SK-N-SH (cell line): ENCODE data around the gene CYP26A1. TPM values are rescaled to one million over a fixed set of nuclear protein-coding genes. Genes with fewer than 3 reads are reported as not detected.

ENCODE experiments used
- CTCF ChIA-PET: fragments of 300-600, 350-600 bp; formaldehyde crosslinking; extraction: SDS; loops from one replicate; lab custom pipeline; 2021; lab: Yijun Ruan, JAX
- POLR2A ChIA-PET: fragments of 350-600 bp; sonication (Branson Sonifier 250); formaldehyde crosslinking; extraction: SDS; loops from one replicate; lab custom pipeline; 2020; ENCODE audit warnings: antibody characterized with exemption, inconsistent platforms; lab: Yijun Ruan, JAX
- DNase-seq: peaks from one replicate; pipeline ENCODE4 v3.0.0; 2012
- H2AFZ ChIP-seq: fragments of 200-600 bp; sonication (generic); 2 replicates; pipeline ENCODE4 v1.8.1; 2016; ENCODE audit warnings: antibody characterized with exemption, mild to moderate bottlenecking, low read depth
- H3F3A ChIP-seq: fragments of 200-600 bp; sonication (generic); replicated peaks from 2 replicates; pipeline ENCODE3; 2016; ENCODE audit warnings: antibody characterized with exemption, mild to moderate bottlenecking; ENCODE audit not compliant: insufficient read depth
- H3K27ac ChIP-seq, 2 experiments: fragments of 200-500 bp in 1 of 2; fragments of 200-600 bp in 1 of 2; sonication (Bioruptor generic) in 1 of 2; sonication (generic), shearing (Covaris generic) in 1 of 2; 2 replicates each; pipeline versions ENCODE4 v1.5.1 to v1.6.1; 2014 to 2016; ENCODE audit warnings: low read depth in 2 of 2, inconsistent platforms in 1 of 2, low read length in 1 of 2, mild to moderate bottlenecking in 1 of 2, mixed read lengths in 1 of 2
- H3K27me3 ChIP-seq: fragments of 200-600 bp; sonication (generic), shearing (Covaris generic); 2 replicates; pipeline ENCODE4 v1.6.1; 2016; ENCODE audit warnings: mixed run types; ENCODE audit not compliant: insufficient read depth
- H3K36me3 ChIP-seq, 2 experiments: fragments of 200-500 bp in 1 of 2; fragments of 200-600 bp in 1 of 2; sonication (Bioruptor generic) in 1 of 2; sonication (generic) in 1 of 2; replicated peaks in 1 of 2; 2 replicates each; pipeline versions ENCODE3 to v1.5.1; 2014 to 2016; ENCODE audit warnings: low read length in 1 of 2, mild to moderate bottlenecking in 1 of 2; ENCODE audit not compliant: insufficient read depth in 2 of 2, control insufficient read depth in 1 of 2
- H3K4me1 ChIP-seq, 2 experiments: fragments of 200-500 bp in 1 of 2; fragments of 200-600 bp in 1 of 2; sonication (Bioruptor generic) in 1 of 2; sonication (generic), shearing (Covaris generic) in 1 of 2; 2 replicates each; pipeline versions ENCODE4 v1.5.1 to v1.6.1; 2014 to 2016; ENCODE audit warnings: low read depth in 1 of 2, low read length in 1 of 2, mixed run types in 1 of 2; ENCODE audit not compliant: insufficient read depth in 2 of 2, control insufficient read depth in 1 of 2
- H3K4me2 ChIP-seq: fragments of 200-600 bp; sonication (generic), shearing (Covaris generic); 2 replicates; pipeline ENCODE4 v1.6.1; 2017; ENCODE audit warnings: mixed run types
- H3K4me3 ChIP-seq, 2 experiments: fragments of 200-500 bp in 1 of 2; fragments of 200-600 bp in 1 of 2; sonication (Bioruptor generic) in 1 of 2; sonication (generic), shearing (Covaris generic) in 1 of 2; 2 replicates each; pipeline versions ENCODE4 v1.5.1 to v1.8.1; 2014 to 2016; ENCODE audit warnings: low read depth in 2 of 2, inconsistent platforms in 1 of 2, low read length in 1 of 2, mild to moderate bottlenecking in 1 of 2, mixed read lengths in 1 of 2, moderate library complexity in 1 of 2
- H3K79me2 ChIP-seq: fragments of 200-600 bp; sonication (generic); 2 replicates; pipeline ENCODE4 v1.8.1; 2017; ENCODE audit warnings: mild to moderate bottlenecking; ENCODE audit not compliant: insufficient read depth
- H3K9ac ChIP-seq: fragments of 200-600 bp; sonication (generic); 2 replicates; pipeline ENCODE4 v1.6.1; 2017; ENCODE audit warnings: mixed run types
- H3K9me2 ChIP-seq: fragments of 200-600 bp; sonication (generic); 2 replicates; pipeline ENCODE4 v1.6.1; 2017; ENCODE audit warnings: mixed run types
- H3K9me3 ChIP-seq: fragments of 200-600 bp; sonication (generic); 2 replicates; pipeline ENCODE4 v1.6.1; 2017; ENCODE audit warnings: mixed run types, mild to moderate bottlenecking, moderate library complexity
- H4K20me1 ChIP-seq: fragments of 200-600 bp; sonication (generic); 2 replicates; pipeline ENCODE4 v1.6.1; 2017; ENCODE audit warnings: mild to moderate bottlenecking, mixed run types; ENCODE audit not compliant: insufficient read depth
- EP300 ChIP-seq, 2 experiments: IDR thresholded peaks; 2 replicates each; pipeline versions ENCODE4 v1.4.0 to v1.6.1; 2012; ENCODE audit warnings: borderline replicate concordance in 1 of 2, low read depth in 1 of 2, low read length in 1 of 2
- FOSL2 ChIP-seq: IDR thresholded peaks from 2 replicates; pipeline ENCODE4 v1.4.0; 2012; ENCODE audit warnings: low read depth, mild to moderate bottlenecking, moderate library complexity, borderline replicate concordance
- GABPA ChIP-seq: IDR thresholded peaks from 2 replicates; pipeline ENCODE4 v1.4.0; 2012; ENCODE audit warnings: low read depth, mild to moderate bottlenecking
- GATA2 ChIP-seq: sonication (generic); formaldehyde crosslinking; IDR thresholded peaks from 2 replicates; pipeline ENCODE4 v1.5.0; 2020; ENCODE audit warnings: mild to moderate bottlenecking, missing genetic modification reagents
- JUND ChIP-seq: IDR thresholded peaks from 2 replicates; pipeline ENCODE4 v1.4.0; 2012
- POLR2AphosphoS5 ChIP-seq: IDR thresholded peaks from 2 replicates; pipeline ENCODE4 v1.6.1; 2012; ENCODE audit warnings: low read depth, low read length
- SMC3 ChIP-seq: IDR thresholded peaks from 2 replicates; pipeline ENCODE4 v1.6.1; 2012; ENCODE audit warnings: low read depth, low read length, improper control_type of control experiment
- WGBS: methylation state at CpG from one replicate; pipeline ENCODE4 v1.1.6; 2017; ENCODE audit warnings: low lambda C conversion rate; 5-methylcytosine and 5-hydroxymethylcytosine counted together
- polyA plus RNA-seq, 3 experiments: library from polyadenylated mRNA; depleted of rRNA; stranded (reverse); fragments of >200 nt; gene quantifications; 2 replicates each; pipeline ENCODE4 v1.2.3, GENCODE V29; 2012
- TF ChIP-seq, protein P1 (sequence below): IDR thresholded peaks from 2 replicates; pipeline ENCODE4 v1.4.0; 2012; ENCODE audit warnings: low read depth
- TF ChIP-seq, protein P2 (sequence below): fragments of 150-350 bp; IDR thresholded peaks from 2 replicates; pipeline ENCODE4 v1.6.1; 2016; ENCODE audit warnings: mild to moderate bottlenecking, low read depth, low read length
- TF ChIP-seq, protein P3 (sequence below): fragments of 200-600 bp; sonication (generic); IDR thresholded peaks from 2 replicates; pipeline ENCODE4 v1.6.1; 2017; ENCODE audit warnings: antibody characterized with exemption, mild to moderate bottlenecking, moderate library complexity

Gene CYP26A1
- polyA plus RNA-seq, 1 of the 3 experiments (the other 2 are of a cell fraction), result not detected

DNA sequence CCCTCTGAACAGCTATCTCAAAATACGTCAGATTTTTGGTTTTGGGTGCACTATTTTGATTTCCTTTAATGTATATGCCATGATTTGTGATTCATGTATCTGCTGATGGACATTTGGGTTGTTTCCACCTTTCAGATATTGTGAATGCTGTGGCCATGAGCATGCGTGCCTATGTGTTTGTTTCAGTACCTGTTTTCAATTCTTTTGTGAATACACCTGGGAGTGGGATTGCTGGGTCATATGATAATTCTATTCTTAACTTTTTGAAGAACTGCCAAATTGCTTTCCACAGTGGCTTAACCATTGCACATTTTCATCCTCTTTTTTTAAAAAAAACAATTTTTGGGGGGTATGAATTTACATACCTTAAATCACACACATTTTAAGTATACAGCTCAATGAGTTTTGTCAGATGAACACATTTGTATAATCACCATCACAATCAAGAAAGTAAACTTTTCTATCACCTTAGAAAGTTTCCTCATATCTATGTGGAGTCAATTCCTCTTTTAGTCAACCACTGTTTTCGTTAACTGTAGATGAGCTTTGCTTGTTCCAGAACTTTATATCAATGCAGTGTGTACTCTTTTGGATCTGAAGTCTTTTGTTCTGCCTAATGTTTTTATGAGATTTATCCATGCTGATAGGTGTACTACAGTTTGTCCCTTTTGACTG, 36.9 kb downstream of the CYP26A1 start:
- Histone ChIP-seq H3K4me2 (no peak overlapping the region), H4K20me1 (no peaks in the 10 kb centered on the region), H3K27me3 (no peaks in the 10 kb centered on the region; the same call in 1 of the 2 replicates), H3K79me2 (no peaks in the 10 kb centered on the region), H3K4me1 (no peaks in the 10 kb centered on the region), H3K27ac (no peak overlapping the region), H3K9me2 (no peaks in the 10 kb centered on the region), H3K4me3 (no peak overlapping the region)
- CTCF ChIA-PET, result interaction anchor here (1.1 to 1.9 kb wide), 2 partner anchors 30 to 31 kb away, joined by 3 to 4 read pairs; no protein-coding TSS in a partner anchor
- no peak for TF ChIP-seq EP300 (IDR thresholded peaks at IDR 0.05; ENCODE audit: borderline replicate concordance in 1 of 2, low read depth in 1 of 2, low read length in 1 of 2)
- TF ChIP-seq SMC3, result no peak
- TF ChIP-seq, protein P1, sequence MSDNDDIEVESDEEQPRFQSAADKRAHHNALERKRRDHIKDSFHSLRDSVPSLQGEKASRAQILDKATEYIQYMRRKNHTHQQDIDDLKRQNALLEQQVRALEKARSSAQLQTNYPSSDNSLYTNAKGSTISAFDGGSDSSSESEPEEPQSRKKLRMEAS, result no peak
- no peak for TF ChIP-seq JUND
- TF ChIP-seq, protein P2, sequence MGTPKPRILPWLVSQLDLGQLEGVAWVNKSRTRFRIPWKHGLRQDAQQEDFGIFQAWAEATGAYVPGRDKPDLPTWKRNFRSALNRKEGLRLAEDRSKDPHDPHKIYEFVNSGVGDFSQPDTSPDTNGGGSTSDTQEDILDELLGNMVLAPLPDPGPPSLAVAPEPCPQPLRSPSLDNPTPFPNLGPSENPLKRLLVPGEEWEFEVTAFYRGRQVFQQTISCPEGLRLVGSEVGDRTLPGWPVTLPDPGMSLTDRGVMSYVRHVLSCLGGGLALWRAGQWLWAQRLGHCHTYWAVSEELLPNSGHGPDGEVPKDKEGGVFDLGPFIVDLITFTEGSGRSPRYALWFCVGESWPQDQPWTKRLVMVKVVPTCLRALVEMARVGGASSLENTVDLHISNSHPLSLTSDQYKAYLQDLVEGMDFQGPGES, result no peak
- TF ChIP-seq FOSL2, result no peak
- TF ChIP-seq, all 33 proteins: peak for 0
- POLR2A ChIA-PET, result no interaction called here
- H3K9me3 ChIP-seq, result no peaks in the 10 kb centered on the region
- H3K9ac ChIP-seq, result no peak overlapping the region
- H2AFZ ChIP-seq, result no peak overlapping the region
- no peak for DNase-seq
- no peaks in the 10 kb centered on the region for H3F3A ChIP-seq
- WGBS, result 65% methylated on average over 3 of the region's 3 CpGs
- H3K36me3 ChIP-seq, result no peaks in the 10 kb centered on the region

DNA sequence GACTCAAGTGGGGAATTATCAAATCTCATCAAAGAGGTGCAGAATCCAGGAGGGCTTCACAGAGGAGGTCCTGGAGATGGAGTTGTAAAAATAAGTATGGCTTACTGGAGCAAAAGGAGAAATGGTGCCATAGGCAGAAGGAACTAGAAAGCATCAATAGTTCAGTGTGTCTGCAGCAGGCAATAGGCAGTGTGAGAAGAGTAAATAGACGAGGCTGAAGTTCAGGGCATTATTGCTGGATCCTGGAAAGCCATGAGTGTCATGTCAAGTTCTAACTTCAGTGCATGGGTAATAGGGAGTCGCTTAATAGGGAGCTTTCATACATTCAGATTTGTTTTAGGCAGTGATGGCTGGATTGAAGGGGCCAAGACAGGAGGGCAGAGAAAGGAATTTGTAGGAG, 39.3 kb downstream of the CYP26A1 start:
- 0% methylated on average over 2 of the region's 2 CpGs for WGBS
- H3K27me3 ChIP-seq, result no peaks in the 10 kb centered on the region; the same call in 1 of the 2 replicates
- DNase-seq, result no peak
- H3K79me2 ChIP-seq, result no peaks in the 10 kb centered on the region
- POLR2A ChIA-PET, result no interaction called here
- no peaks in the 10 kb centered on the region for H3F3A ChIP-seq
- H3K4me1 ChIP-seq, result no peaks in the 10 kb centered on the region
- CTCF ChIA-PET, result interaction anchor here (0.6 to 1.2 kb wide), 2 partner anchors 33 to 177 kb away, joined by 3 read pairs; no protein-coding TSS in a partner anchor
- no peak overlapping the region for H3K27ac ChIP-seq
- H3K4me3 ChIP-seq, result no peak overlapping the region
- no peaks in the 10 kb centered on the region for H3K9me3 ChIP-seq
- no peaks in the 10 kb centered on the region for H4K20me1 ChIP-seq
- no peak overlapping the region for H3K9ac ChIP-seq
- TF ChIP-seq POLR2AphosphoS5 (no peak), JUND (no peak), GATA2 (CRISPR knock-in tag) (no peak), GABPA (no peak)
- TF ChIP-seq, protein P3, sequence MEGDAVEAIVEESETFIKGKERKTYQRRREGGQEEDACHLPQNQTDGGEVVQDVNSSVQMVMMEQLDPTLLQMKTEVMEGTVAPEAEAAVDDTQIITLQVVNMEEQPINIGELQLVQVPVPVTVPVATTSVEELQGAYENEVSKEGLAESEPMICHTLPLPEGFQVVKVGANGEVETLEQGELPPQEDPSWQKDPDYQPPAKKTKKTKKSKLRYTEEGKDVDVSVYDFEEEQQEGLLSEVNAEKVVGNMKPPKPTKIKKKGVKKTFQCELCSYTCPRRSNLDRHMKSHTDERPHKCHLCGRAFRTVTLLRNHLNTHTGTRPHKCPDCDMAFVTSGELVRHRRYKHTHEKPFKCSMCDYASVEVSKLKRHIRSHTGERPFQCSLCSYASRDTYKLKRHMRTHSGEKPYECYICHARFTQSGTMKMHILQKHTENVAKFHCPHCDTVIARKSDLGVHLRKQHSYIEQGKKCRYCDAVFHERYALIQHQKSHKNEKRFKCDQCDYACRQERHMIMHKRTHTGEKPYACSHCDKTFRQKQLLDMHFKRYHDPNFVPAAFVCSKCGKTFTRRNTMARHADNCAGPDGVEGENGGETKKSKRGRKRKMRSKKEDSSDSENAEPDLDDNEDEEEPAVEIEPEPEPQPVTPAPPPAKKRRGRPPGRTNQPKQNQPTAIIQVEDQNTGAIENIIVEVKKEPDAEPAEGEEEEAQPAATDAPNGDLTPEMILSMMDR, result no peak
- H3K4me2 ChIP-seq, result no peak overlapping the region
- H3K9me2 ChIP-seq, result no peaks in the 10 kb centered on the region
- H3K36me3 ChIP-seq, result no peaks in the 10 kb centered on the region
- H2AFZ ChIP-seq, result no peak overlapping the region
